Heart left ventricle (tissue), 13 donors: ENCODE data around the gene SMARCA2.

Experiments
- CTCF ChIP-seq, 12 donors: fragments of 200-600 bp; sonication (generic) in 4 of 12; IDR thresholded peaks; one replicate each; pipeline versions ENCODE4 v1.5.0 to v1.8.0; 2018 to 2022; ENCODE audit warnings: antibody characterized with exemption in 12 of 12, mild to moderate bottlenecking in 5 of 12
- POLR2A ChIP-seq, 2 donors: fragments of 450-650 bp; IDR thresholded peaks; one replicate each; pipeline ENCODE4 v1.6.1; 2017; ENCODE audit warnings: antibody characterized with exemption in 2 of 2, mild to moderate bottlenecking in 2 of 2, moderate library complexity in 2 of 2
- donor health status: ischemic (EF 13 %, LVEDD 7.1; RV severe dilation, severe dysfunction).
- donor health status: DM: no; HTN: yes; CAD: no.
- donor health status: DM: no; HTN: no; CAD: no.
- donor health status: ischemic (EF 25% LVEDD 6.9; RV normal size, moderate dysfunction).
- donor health status: ischemic (EF 25% LVEDD 5.7; RV mildly dilated, moderate dysfunction).
- donor health status: ischemic (EF 35%, LVEDD 5.7; RV mildly dilated, moderate dysfunction).
- donor health status: nonischemic (EF 11% LVEDD 7.7; RV severe dilation, severe dysfunction).
- donor health status: DM: yes; HTN: yes; CAD: no.
- donor health status: PGD.
- donor health status: ischemic (EF 29% LVEDD 5.4; RV normal size, mild dysfunction).
- donor health status: nonischemic (EF 23%, LVEDD 6.1; RV moderate dilation, normal function).

- TF ChIP-seq CTCF (IDR thresholded peaks at IDR 0.05) (no peak), POLR2A (IDR thresholded peaks at IDR 0.05) (no peak)
These were observed 44.3 kb downstream of the SMARCA2 start for GRCh38 chr9:2059274-2059929.
